Fibroblast of skin of right biceps (primary cell): ENCODE measurements around the gene MINDY4B.

Experiments
- DNase-seq: peaks from one replicate; pipeline ENCODE4 v3.0.0-alpha.2; 2013

Gene MINDY4B

DNA sequence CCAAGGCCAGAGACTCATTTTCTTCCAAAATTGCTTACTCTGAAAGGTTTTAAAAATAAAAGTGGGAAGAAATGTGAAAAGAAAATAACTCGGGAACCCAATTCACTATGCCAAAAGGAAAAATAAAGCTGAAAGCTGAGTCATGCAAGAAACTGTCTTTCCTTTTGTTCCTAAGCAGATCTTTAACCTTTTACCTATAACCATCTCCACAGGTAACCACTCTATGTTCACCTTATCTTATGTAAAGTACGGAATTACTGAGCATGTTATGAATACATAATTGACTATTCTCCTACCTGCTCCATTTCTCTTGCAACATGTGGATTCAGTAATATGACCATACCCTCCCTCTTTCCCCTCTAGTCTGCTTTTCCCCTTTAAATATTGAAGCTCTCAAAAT is 62.0 kb downstream of the MINDY4B start:
- no peak for DNase-seq

- DNase-seq, result no peak
Measured at GRCh38 chr3:150840802-150841515, 64.3 kb downstream of the MINDY4B start.

DNA sequence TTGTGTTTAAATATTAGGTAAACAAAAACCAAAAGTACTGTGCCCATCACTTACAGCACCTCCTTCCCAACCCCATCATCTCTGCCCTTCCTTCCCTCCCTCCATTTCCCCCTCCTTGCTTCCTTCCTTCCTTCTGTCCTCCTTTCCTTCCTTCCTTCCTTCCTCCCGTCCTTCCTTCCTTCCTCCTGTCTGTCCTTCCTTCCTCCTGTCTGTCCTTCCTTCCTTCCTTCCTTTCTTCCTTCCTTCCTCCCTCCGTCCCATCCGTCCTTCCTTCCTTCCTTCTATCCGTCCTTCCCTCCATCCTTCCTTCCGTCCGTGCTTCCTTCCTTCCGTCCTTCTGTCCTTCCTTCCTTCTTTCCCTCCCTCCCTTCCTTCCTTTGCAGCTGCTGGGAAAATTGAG is 74.5 kb downstream of the MINDY4B start:
- DNase-seq, result no peak

DNA sequence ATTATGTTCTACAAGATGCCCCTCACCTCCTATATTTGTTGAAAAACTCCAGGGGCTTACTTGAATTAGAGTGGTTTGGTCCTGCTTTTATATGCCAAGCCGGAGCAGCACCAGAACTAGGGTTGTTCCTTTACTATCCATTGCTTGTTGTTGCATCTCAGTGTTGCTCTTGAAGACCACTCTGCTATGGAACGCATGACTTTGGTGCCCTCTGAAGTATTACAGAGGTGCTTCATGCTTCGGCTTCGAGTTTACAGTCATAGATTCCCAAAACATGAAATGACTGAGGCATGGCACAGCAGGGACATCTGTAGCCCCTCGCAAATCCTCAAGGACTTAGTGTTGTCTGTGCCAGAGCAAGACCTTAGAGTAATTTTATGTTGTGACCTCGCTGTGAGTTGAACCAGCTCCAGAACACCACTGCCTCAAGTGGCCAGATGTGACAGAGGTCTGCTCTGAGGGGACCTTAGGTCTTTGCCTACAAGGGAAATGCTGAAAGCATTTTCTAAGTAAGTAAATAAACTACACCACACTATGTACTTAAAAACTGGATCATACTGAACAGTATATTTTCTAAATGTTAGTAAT is 75.1 kb downstream of the MINDY4B start:
- no peak for DNase-seq

GRCh38 chr3:150829408-150829807 is 75.8 kb downstream of the MINDY4B start:
- DNase-seq, result no peak

- DNase-seq, result no peak
Measured at GRCh38 chr3:150828997-150829396, 76.2 kb downstream of the MINDY4B start.

GRCh38 chr3:150828261-150828660 is 77.0 kb downstream of the MINDY4B start:
- no peak for DNase-seq

DNA sequence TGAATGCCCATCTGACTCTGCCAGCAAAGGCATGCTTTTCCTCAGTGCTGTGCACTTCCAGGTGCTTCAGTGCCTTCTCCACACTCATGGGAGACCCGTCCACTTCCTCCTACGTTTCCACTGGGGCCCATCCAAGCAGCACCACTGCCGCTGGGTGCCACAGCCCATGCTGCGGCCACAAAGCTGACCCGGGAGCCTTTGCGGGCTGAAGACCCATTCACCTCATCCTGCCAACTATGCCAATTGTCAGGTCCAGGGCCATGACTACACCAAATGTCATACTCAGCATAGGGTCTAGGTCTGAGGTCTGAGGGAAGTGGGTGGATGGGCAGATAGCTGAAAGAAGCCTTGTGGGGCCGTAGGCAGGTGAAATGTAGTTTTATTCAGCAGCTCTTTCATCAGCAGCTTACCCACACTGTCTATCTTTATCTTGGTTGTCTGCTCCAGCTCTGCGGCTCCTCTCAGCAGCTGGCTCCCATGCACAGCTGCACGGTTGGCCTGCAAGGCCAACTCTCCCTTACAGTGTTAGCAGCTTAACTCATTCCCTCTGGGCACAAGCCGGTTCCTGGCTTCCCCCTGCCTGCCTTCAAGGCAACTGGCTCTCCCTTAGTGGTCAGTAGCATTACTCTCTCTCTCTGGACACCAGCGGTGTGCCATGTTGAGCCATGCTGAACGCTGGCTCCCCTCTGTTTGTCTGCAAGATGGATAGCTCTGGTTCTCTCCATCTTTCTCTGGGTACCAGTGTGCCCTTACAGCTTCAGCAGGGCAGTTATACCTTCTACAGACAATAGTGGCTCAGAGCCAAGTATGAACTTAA is 78.6 kb downstream of the MINDY4B start:
- no peak for DNase-seq

- DNase-seq, result no peak
Measured at GRCh38 chr3:150825916-150826377, 79.3 kb downstream of the MINDY4B start.

- no peak for DNase-seq
Measured at GRCh38 chr3:150825192-150825915, 79.9 kb downstream of the MINDY4B start.

- no peak for DNase-seq
Measured at GRCh38 chr3:150823277-150823676, 82.0 kb downstream of the MINDY4B start.

GRCh38 chr3:150822636-150823035 is 82.6 kb downstream of the MINDY4B start:
- no peak for DNase-seq
